GM12891 (cell line): ENCODE measurements around the gene BNIP1.

Source experiments
- POLR2A ChIP-seq: IDR thresholded peaks from 2 replicates; pipeline ENCODE4 v1.6.1; 2011; ENCODE audit warnings: low read depth, low read length, control low read depth
- POLR2AphosphoS5 ChIP-seq: IDR thresholded peaks from 2 replicates; pipeline ENCODE4 v1.6.1; 2011; ENCODE audit warnings: low read depth, low read length, control low read depth
- POU2F2 ChIP-seq: IDR thresholded peaks from 2 replicates; pipeline ENCODE4 v1.6.1; 2011; ENCODE audit warnings: low read depth, mild to moderate bottlenecking, control low read depth, low read length, moderate library complexity
- TAF1 ChIP-seq: IDR thresholded peaks from 2 replicates; pipeline ENCODE4 v1.6.1; 2011; ENCODE audit warnings: low read depth, low read length, control low read depth

- no peak for TF ChIP-seq POLR2AphosphoS5
- no peak for TF ChIP-seq POLR2A
- TF ChIP-seq POU2F2 = no peak
- TF ChIP-seq TAF1 = no peak
Observed at GRCh38 chr5:173114536-173114935, 29.8 kb upstream of the BNIP1 start.
